GM23338 (cell line): ENCODE data around the gene MYO5A. TPM values are rescaled to one million over a fixed set of nuclear protein-coding genes. Genes with fewer than 3 reads are reported as not detected.

Source experiments
- ATAC-seq: fragments of 200-7000 bp; cut with Tn5 transposase; 3 replicates; pipeline ENCODE4 v1.9.1; 2020
- DNase-seq: peaks from one replicate; pipeline ENCODE4 v3.0.0-alpha.2; 2015; ENCODE audit warnings: low spot score
- H2AFZ ChIP-seq: fragments of 200-600 bp; sonication (generic); 2 replicates; pipeline ENCODE4 v1.8.0; 2016; ENCODE audit warnings: antibody characterized with exemption, mild to moderate bottlenecking, moderate library complexity
- H3F3A ChIP-seq: fragments of 200-600 bp; sonication (generic); replicated peaks from 2 replicates; pipeline ENCODE4 v1.8.0; 2017; ENCODE audit warnings: antibody characterized with exemption, mixed run types, low read depth
- H3K27ac ChIP-seq: fragments of 200-600 bp; sonication (generic); 2 replicates; pipeline ENCODE4 v1.6.1; 2016; ENCODE audit warnings: low read depth
- H3K27me3 ChIP-seq: fragments of 200-600 bp; sonication (generic); 2 replicates; pipeline ENCODE4 v1.8.0; 2016; ENCODE audit warnings: mild to moderate bottlenecking, mixed run types, moderate library complexity; ENCODE audit not compliant: insufficient read depth
- H3K36me3 ChIP-seq: fragments of 200-600 bp; sonication (generic); 2 replicates; pipeline ENCODE4 v1.8.0; 2016; ENCODE audit warnings: mild to moderate bottlenecking; ENCODE audit not compliant: insufficient read depth
- H3K4me1 ChIP-seq: fragments of 200-600 bp; sonication (generic); 2 replicates; pipeline ENCODE4 v1.8.0; 2016; ENCODE audit warnings: mild to moderate bottlenecking, moderate library complexity; ENCODE audit not compliant: insufficient read depth
- H3K4me2 ChIP-seq: fragments of 200-600 bp; sonication (generic); 2 replicates; pipeline ENCODE4 v1.7.1; 2017; ENCODE audit warnings: mixed run types
- H3K4me3 ChIP-seq: fragments of 200-600 bp; sonication (generic); 2 replicates; pipeline ENCODE4 v1.6.1; 2016; ENCODE audit warnings: mixed run types
- H3K79me2 ChIP-seq: fragments of 200-600 bp; sonication (generic); replicated peaks from 2 replicates; pipeline ENCODE4 v1.8.0; 2017; ENCODE audit warnings: mild to moderate bottlenecking; ENCODE audit not compliant: insufficient read depth
- H3K9me2 ChIP-seq: fragments of 200-600 bp; sonication (generic); 2 replicates; pipeline ENCODE4 v1.8.0; 2017; ENCODE audit not compliant: insufficient read depth
- H4K20me1 ChIP-seq: fragments of 200-600 bp; sonication (generic); replicated peaks from 2 replicates; pipeline ENCODE4 v1.8.0; 2017; ENCODE audit warnings: mild to moderate bottlenecking; ENCODE audit not compliant: insufficient read depth
- H3K27ac Mint-ChIP-seq: 2 replicates; pipeline ENCODE4 v1.8.0; 2020; ENCODE audit warnings: inconsistent platforms, mild to moderate bottlenecking, moderate library complexity, mixed read lengths
- H3K27me3 Mint-ChIP-seq: 3 replicates; pipeline ENCODE4 v1.8.0; 2022; ENCODE audit warnings: low read depth, mild to moderate bottlenecking, moderate library complexity, mixed read lengths, inconsistent platforms; ENCODE audit not compliant: insufficient read depth, poor library complexity
- H3K36me3 Mint-ChIP-seq: 3 replicates; pipeline ENCODE4 v1.8.0; 2021; ENCODE audit warnings: low read depth, mild to moderate bottlenecking, inconsistent platforms, moderate library complexity, mixed read lengths
- H3K4me1 Mint-ChIP-seq: 3 replicates; pipeline ENCODE4 v1.8.0; 2020; ENCODE audit warnings: mild to moderate bottlenecking, inconsistent platforms, mixed read lengths
- H3K4me3 Mint-ChIP-seq: 3 replicates; pipeline ENCODE4 v1.8.0; 2021; ENCODE audit warnings: moderate library complexity, mild to moderate bottlenecking, inconsistent platforms, mixed read lengths
- H3K9me3 Mint-ChIP-seq: 3 replicates; pipeline ENCODE4 v1.8.0; 2020; ENCODE audit warnings: moderate library complexity, mild to moderate bottlenecking, inconsistent platforms, mixed read lengths
- CTCF ChIP-seq, 2 experiments: fragments of 200-600 bp in 1 of 2; sonication (generic) in 1 of 2; conservative IDR thresholded peaks; 2 replicates each; pipeline versions ENCODE4 v1.5.1 to v1.6.1; 2016 to 2017; ENCODE audit warnings: antibody characterized with exemption in 2 of 2, low read depth in 2 of 2, mild to moderate bottlenecking in 2 of 2, moderate library complexity in 1 of 2
- EZH2 ChIP-seq: fragments of 200-600 bp; sonication (generic); IDR thresholded peaks from one replicate; pipeline ENCODE4 v1.8.0; 2017; ENCODE audit warnings: antibody characterized with exemption, mild to moderate bottlenecking, low read depth; ENCODE audit not compliant: unreplicated experiment
- JUNB ChIP-seq: IDR thresholded peaks from one replicate; pipeline ENCODE4 v1.6.1; 2016; ENCODE audit warnings: antibody characterized with exemption; ENCODE audit not compliant: unreplicated experiment
- ZNF114 ChIP-seq: fragments of 250-450 bp; sonication (Bioruptor Pico); IDR thresholded peaks from 2 replicates; pipeline ENCODE4 v1.5.0; 2020; ENCODE audit warnings: mild to moderate bottlenecking, moderate library complexity
- ZNF462 ChIP-seq: fragments of 250-450 bp; sonication (Bioruptor Pico); IDR thresholded peaks from 2 replicates; pipeline ENCODE4 v1.5.0; 2020; ENCODE audit warnings: mild to moderate bottlenecking, moderate library complexity
- polyA plus RNA-seq: library from polyadenylated mRNA; unstranded; fragments of >200 nt; fragmentation: Nextera tagmentation; extraction: Ambion mirVana; gene quantifications from 2 replicates; pipeline ENCODE4 v1.2.1, GENCODE V29; 2016
- total RNA-seq: library from RNA; depleted of rRNA; stranded (reverse); fragments of >200 nt; shearing (Covaris generic); gene quantifications from 2 replicates; pipeline ENCODE4 v1.2.3, GENCODE V29; 2014

Gene MYO5A
- total and polyA plus RNA-seq, 2 experiments from 2014 or later = 5.7 to 31.8 TPM

- TF ChIP-seq ZNF462 (CRISPR knock-in tag) (no peak), JUNB (no peak), ZNF114 (CRISPR knock-in tag) (no peak)
Observed at GRCh38 chr15:52361494-52361893, 167.2 kb downstream of the MYO5A start (continued).

- Mint-ChIP-seq H3K36me3 (peaks cover 4% of the 10 kb centered on the region; the same call in 2 of the 3 replicates), H3K27ac (peak overlapping the region; percentile 59; the same call in 1 of the 2 replicates), H3K4me1 (peaks cover 2% of the 10 kb centered on the region; the same call in 2 of the 3 replicates), H3K4me3 (no peak overlapping the region), H3K27me3 (no peaks in the 10 kb centered on the region), H3K9me3 (no peaks in the 10 kb centered on the region)
- no peak overlapping the region for H3K27ac ChIP-seq
- no peaks in the 10 kb centered on the region for H3K79me2 ChIP-seq
- no peaks in the 10 kb centered on the region for H3K9me2 ChIP-seq
- no peak overlapping the region for H2AFZ ChIP-seq
- no peaks in the 10 kb centered on the region for H4K20me1 ChIP-seq
- ATAC-seq (no peak), DNase-seq (no peak)
- H3K27me3 ChIP-seq = no peaks in the 10 kb centered on the region
- no peak overlapping the region for H3K4me3 ChIP-seq
- no peaks in the 10 kb centered on the region for H3K36me3 ChIP-seq
- H3K4me1 ChIP-seq = no peaks in the 10 kb centered on the region
- no peaks in the 10 kb centered on the region for H3F3A ChIP-seq
- H3K4me2 ChIP-seq = no peak overlapping the region
- TF ChIP-seq CTCF (conservative IDR thresholded peaks at IDR 0.05; ENCODE audit: low read depth in 2 of 2) = no peak
- no peak for TF ChIP-seq EZH2
- TF ChIP-seq ZNF114 (CRISPR knock-in tag) = no peak
- TF ChIP-seq ZNF462 (CRISPR knock-in tag) = no peak
Observed at GRCh38 chr15:52360229-52361203, 168.2 kb downstream of the MYO5A start.
